ENCODE results near the gene GSN.

Gene GSN

DNA sequence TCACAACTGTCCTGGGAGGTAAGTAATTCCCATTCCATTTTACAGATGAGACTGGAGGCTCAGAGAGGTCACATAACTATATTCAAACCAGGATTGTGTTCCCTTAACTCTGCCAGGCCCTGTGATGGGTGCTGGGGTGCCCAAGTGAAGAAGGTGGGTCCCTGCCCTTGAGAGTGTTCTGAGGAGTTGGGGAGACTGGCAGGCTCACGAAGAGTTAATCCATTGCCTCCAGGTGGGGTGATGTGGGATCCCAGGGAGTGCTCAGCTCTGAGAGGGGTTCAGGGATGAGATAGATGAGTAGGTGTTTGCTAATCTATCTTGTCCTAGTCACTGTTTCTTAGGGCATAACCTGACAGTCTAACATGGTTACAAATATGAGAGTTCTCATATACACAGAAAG, 36.7 kb downstream of the GSN start:
- DNase-seq = no peak

DNA sequence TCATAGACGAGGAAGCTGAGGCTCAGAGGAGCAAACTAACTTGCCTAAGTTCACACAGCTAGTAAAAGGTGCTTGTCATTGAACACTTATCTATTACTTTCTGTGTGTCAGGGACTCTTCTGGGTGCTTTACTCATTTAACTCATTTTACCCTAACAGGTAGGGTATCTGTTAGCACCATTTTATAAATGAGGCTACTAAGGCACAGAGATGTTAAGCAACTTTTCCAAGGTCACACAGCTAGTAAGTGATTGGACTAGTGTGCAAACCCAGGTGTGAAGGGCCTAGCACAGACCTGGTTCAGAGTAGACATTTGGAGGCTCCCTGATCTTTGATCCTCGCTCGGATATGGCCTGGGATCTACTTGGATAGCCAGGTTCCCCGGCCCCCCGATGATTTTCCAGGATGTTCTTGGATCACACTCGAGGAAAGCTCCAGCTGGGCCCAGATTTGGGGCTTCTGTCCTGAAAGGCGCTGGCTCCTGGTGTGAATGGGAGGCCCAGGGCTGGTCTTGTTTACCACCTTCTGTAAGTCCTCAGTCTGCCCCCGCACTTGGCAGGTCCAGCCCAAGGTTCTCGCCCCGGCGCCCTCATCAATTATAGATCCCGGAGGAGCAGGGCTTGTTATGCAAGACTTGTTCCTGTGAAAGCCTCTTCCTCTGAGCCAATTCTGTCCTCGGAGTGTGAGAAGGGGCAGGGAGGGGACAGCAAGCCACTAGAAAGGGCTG, 37.5 kb downstream of the GSN start:
- no peak for DNase-seq

DNA sequence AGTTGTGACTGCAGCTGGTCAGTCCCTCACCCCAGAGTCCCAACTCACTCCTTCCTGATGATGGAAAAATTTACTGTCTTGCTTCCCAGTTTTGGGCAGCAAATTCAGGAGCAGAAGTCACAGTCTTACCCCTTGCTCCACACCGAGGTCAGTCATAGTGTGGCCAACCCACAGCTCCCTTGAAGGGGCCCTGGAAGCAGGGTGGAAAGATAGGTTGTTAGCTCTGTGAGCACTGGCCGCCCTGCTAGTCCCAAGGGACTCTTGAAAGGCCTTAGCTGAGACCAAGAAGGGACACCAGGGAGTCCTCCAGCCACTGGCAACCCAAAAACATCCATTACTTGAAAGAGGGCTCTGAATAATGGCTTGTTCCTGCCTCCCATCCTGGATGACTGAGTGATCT, 40.0 kb downstream of the GSN start:
- no peak for DNase-seq

DNA sequence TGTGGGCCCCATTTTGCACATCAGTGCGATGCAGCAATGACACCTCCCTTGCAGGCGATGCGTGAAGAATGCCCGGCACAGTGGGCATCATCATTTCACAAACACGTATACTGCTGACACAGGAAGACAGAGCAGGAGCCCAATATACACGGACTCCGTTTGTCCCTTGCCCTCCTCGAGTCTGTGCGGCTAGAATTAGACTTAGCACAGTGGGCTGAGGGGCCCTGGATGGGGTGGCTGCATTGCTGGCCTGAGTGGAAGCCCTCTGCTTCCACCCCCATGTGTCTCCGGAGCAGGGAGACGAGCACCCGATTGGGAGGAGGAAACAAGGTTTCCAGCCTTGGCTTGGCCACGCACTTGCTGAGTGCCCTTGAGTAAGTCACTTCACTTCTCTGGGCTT, 40.8 kb downstream of the GSN start:
- no peak for DNase-seq

DNA sequence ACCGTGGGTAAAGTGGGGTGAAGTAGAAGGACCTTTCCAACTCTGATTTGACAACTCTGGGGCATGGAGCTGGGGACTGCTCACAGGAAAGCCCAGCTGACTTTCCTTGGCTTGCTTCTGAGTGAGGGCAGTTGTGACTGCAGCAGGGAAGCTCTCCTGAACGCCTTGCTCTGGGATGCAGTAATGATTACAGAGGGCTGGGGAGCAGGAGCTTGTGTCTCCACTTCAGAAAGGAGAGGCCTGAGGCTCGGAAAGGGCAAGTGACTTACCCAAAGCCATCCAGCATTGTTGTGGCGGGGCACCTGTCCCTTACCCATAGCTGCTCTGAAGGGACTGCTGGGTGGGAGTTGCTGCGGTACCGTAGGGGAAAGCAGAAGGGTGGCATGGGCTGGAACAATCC, 41.2 kb downstream of the GSN start:
- DNase-seq = no peak

DNA sequence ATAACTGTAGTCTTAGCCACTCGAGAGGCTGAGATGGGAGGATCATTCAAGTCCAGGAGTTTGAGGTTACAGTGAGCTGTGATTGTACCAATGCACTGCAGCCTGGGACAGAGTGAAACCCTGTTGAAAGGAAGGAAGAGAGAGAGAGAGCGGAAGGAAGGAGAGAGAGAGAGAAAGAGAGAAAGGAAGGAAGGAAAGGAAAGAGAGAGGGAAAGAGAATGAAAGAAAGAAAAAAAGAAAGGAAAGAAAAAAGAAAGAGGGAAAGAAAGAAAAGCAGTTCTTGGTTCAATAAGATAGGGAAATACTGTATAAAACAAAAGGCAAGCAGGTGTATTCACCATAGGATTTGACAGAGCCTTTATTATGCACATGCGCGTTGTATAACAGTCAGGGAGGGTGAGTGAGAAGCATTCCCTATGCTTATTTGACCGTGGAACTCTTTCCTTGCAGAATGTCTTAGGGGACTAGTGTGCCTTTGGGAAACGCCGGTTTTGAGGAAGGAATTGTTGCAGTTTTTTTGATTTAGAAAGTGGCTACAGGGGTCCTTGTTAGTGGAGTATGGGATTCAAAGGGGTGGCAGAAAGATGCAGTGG, 42.0 kb downstream of the GSN start:
- DNase-seq = no peak

DNA sequence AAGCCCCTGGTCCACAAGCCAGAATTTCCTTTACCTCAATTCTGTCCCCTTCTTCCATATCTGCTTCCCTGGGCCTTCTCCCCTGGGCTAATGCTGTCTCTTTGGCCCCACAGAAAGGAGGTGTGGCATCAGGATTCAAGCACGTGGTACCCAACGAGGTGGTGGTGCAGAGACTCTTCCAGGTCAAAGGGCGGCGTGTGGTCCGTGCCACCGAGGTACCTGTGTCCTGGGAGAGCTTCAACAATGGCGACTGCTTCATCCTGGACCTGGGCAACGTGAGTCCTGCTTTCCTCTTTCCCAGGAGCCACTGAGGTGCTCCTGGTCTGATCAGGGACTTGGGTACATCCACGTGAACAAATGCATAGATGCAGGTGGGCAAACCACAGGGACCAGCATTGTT, 42.6 kb downstream of the GSN start:
- no peak for DNase-seq

DNA sequence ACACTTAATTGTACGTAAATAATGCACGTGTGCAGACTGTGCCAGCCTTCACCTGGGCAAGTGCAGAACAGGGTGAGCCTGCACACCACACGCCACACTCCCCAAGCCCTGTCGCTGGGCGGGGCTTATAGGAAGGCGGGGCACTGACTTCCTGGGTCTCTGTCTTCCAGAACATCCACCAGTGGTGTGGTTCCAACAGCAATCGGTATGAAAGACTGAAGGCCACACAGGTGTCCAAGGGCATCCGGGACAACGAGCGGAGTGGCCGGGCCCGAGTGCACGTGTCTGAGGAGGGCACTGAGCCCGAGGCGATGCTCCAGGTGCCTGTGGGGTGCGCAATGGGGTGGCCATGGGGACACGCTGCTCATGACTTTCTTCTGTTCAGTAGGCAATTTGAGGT, 44.2 kb downstream of the GSN start:
- DNase-seq = no peak

DNA sequence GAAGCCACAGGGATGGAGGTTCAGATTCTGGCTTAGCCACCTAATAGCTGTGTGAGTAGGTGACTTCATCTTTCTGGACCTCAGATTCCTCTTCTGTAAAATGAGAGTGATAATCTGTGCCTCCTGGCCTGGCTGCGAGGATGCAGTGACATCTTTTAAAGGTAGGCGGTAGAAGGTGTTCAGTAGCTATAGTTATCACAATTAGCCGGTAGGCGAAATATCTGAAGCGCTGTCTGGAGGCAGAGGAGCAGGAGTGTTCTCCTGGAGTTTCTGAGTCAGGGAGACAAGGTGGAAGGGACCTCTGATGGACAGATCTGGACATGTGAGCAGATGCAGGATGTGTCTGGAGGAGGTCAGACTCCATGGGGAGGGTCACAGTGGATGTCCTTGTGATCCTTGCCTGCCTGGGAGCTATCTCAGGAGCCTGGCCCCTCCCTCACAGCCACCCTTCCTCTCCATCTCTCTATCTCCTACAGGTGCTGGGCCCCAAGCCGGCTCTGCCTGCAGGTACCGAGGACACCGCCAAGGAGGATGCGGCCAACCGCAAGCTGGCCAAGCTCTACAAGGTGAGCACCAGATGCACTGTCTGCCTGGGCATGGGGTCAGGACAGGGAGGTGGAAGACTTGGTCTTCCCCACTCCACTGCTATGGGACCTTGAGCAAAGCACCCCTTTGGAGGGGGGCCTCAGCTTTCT, 45.6 kb downstream of the GSN start:
- DNase-seq = no peak

DNA sequence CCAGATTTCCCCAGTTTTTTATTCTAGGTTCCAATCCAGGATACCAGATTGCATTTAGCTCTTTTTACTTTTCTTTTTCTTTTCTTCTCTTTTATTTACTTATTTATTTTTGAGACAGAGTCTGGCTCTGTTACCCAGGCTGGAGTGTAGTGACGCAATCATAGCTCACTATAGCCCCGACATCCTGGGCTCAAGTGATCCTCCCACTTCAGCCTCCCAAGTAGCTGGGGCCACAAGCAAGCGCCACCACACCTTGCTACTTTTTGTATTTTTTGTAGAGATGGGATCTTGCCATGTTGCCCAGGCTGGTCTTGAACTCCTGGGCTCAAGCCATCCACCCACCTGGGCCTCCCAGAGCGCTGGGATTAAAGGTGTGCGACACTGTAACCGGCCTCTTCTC, 48.4 kb downstream of the GSN start:
- no peak for DNase-seq

DNA sequence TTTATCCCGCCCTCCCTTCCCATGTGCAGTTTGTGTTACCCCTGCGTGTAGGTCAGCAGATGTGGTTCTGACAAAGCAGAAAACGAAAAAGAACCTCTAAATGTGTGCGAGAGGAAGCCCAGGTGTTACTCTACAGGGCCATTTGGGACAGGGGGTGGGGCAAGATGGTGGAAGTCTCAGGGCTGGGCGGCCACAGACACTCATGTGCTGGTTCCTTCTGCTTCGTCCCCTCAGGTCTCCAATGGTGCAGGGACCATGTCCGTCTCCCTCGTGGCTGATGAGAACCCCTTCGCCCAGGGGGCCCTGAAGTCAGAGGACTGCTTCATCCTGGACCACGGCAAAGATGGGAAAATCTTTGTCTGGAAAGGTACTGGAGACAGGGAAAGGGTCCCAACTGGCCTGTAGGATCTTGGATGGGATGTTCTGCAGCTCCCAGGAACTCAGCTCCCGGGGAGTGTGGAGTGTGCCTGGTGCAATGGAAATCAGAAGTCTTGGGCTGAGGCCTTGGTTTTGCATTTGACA, 49.0 kb downstream of the GSN start:
- no peak for DNase-seq

DNA sequence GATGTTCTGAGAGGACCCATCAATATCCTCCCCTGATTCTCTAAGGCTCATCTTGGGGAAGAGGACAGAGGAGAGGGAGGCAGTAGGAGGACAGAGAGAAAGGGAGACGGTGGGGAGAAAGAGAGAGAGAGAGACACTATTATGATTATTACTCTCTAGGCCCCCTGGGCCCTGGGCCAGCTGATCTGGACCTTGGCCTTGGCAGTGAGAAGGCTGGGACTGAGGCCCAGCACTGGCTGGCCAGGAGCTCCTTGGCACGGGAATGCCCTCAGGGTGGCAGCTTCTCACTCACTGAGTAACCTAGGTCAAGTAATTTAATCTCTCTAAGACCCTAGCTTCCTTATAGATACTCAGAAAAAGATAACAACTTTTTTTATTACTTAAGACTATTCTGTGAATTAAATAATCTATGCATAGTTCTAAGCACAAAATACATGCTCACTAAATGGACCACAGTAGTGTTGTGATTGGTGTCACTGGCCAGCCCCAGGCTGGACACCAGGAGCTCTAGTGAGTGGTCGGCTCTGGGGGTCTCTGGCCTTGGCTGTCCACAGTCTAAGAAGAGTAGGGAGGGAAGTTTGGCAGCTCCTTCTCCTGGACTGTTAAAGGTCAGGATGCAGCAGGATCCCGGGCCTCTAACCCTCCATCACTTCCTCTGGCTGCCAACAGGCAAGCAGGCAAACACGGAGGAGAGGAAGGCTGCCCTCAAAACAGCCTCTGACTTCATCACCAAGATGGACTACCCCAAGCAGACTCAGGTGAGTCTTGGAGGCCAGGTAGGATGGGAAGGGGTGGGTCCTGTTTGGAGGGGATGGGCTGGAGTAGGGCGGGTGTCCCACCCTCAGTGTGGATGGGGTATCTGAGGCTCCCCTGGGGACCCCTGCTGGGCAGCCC, 50.0 kb downstream of the GSN start:
- DNase-seq = no peak

DNA sequence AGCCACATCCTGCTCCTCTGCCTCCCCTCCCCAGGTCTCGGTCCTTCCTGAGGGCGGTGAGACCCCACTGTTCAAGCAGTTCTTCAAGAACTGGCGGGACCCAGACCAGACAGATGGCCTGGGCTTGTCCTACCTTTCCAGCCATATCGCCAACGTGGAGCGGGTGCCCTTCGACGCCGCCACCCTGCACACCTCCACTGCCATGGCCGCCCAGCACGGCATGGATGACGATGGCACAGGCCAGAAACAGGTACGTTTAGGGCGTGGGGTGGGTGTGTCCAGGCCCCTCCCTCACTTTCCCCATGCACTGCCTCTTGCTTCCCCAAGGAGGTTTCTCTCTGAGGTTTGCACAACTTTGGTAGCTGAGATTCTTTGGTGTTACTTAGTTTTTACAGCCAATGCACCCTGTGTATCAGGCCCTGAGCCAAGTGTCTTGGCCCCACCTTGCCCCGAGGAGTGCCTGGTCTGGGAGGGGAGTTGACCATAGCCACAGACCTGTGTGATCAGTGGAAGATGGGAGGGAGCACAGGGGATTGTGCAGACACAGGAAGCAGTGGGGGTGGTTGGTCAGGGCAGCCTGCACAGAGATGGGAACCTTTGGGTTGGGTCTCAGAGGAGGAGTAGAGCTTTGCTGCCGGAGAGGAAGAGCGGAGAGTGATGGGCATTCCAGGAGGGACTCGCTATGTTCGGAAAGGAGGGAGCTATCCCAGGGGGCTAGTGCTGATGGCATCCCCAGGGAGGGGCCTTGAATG, 50.8 kb downstream of the GSN start:
- no peak for DNase-seq

DNA sequence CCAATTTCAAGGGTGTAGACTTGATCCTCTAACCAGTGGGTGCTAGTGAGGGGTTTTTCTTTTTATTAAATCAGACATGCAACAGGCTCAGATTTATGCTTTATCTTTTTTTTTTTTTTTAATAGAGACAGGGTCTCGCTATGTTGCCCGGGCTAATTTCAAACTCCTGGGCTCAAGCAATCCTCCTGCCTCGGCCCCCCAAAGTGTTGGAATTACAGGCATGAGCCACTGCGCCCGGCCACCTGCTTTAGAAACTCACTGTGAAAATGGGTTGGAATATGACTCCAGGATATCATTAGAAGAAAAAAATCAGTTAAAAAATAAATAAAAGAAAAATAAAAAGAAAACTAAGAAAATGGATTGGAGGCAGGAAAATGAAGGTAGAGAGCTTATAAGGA, 51.4 kb downstream of the GSN start:
- no peak for DNase-seq

DNA sequence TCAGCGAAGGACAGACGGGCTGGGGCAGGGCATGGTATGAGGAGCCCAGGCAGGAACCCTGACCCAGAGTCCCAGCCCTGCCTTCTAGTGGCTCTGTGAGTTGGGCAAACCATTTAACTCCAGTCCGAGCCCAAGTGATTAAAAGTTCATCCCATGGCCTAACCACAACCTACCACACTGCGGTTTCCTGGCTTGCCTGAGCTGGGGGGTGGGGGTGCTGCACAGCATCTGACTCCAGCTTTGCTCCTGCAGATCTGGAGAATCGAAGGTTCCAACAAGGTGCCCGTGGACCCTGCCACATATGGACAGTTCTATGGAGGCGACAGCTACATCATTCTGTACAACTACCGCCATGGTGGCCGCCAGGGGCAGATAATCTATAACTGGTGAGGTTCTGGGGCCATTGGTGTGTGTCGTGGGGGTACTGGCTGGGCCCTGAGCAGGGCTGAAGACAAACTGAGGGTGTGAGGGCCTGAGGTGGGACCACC, 53.1 kb downstream of the GSN start:
- no peak for DNase-seq

DNA sequence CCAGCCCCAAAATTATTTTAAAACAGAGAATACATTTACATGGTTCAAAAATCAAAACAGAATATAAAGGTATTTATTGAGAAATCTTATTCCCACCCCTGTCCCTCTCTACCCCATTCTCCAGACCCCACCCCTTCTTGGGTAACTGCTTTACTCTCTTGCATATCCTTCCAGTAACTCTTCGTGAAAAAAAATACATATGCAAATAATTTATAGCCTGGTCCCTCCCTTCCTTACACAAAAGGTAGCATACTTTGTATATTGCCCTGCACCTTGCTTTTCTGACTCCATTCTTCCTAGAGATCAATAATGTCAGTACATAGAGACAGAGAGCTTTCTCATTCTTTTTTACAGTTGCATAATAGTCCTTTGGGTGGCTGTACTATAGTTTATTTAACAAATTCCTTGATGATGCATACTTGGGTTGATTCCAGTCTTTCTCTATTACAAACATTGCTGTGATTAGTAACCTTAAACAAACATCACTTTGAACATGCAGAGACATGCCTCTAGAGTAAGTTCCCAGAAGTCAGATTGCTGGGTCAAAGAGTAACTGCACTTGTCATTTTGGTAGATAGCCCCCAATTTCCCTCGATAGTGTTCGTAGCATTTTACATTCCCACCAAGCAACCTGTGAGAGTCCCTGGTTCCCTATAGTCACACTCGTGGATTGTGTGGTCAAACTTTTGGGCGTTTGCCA, 54.2 kb downstream of the GSN start:
- DNase-seq = no peak

DNA sequence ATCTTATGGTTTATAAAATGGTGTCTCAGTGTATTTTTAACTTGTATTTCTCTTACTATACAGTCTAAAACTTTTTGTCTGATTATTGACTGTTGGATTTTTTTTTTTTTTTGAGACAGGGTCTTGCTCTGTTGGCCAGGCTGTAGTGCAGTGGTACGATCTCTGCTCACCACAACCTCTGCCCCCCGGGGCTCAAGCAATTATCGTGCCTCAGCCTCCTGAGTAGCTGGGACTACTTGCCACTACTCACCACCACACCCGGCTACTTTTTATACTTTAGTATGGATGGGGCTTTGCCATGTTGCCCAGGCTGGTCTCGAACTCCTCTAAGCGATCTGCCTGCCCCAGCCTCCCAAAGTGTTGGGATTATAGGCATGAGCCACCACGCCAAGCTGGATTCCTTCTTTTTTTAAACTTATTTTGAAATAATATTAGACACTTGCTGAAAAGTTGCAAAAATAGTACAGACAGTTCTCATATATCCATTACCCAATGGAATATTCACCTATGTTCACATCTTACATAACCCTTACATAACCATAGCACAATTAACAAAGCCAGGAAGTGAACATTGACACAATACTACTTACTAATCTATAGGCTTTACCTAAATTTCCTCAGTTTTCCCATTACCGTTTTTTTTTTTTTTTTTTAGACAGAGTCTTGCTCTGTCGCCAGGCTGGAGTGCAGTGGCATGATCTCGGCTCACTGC, 54.9 kb downstream of the GSN start:
- no peak for DNase-seq

DNA sequence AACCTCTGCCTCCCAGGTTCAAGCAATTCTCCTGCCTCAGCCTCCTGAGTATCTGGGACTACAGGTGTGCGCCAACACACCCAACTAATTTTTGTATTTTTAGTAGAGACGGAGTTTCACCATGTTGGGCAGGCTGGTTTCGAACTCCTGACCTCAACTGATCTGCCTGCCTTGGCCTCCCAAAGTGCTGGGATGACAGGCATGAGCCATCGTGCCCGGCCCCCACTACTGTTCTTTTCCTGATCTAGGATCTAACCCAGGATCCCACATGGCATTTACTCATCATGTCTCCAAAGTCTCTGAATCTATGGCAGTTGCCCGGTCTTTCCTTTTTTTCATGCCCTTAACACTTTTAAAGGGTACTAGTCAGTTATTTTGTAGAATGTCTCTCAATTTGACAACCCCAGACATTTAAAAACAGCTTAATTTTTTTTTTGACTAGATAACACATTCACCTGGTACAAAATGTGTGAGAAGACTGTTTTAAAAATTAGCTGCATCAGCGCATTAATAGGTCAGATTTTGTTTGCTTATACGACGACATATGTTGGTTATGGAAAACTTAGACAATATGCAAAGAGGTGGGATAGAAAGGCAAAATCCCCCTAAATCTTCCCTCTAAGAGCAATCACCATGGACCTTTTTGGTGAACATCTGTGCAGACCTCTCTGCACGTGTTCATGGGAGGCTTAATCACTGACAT, 55.6 kb downstream of the GSN start:
- DNase-seq = no peak

DNA sequence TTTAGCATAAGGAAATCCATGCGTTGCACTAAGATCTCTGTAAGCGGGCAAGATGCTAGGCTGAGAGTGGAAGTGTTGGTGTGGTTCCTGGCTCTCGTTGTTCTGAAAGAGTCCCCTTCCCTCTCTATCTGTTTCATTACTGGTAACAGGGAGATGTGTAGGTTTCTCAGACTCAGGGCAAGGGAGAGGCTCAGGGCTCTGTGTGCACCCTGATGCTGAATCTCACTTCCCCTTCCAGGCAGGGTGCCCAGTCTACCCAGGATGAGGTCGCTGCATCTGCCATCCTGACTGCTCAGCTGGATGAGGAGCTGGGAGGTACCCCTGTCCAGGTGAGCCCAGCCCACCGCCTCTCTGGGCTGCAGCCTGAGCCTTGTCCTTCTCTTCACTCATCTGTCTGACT, 56.4 kb downstream of the GSN start:
- peak; percentile 20 for DNase-seq

DNA sequence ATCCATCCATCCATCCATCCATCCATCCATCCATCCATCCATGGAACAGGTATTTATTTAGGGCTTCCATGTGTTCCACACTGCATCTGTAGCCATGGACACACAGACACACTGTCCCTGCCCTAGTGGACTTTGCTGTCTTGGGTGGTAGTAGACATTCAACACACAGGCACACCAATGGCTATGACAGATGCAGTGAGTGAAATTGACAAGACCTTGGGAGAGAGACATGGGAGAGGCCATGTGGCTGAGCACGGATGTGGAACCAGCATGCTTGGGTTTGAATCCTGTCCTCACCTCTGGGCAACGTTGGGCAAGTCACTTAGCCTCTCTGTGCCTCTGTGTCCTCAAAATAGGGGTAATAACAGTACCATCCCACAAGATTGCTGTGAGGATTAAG, 56.8 kb downstream of the GSN start:
- no peak for DNase-seq
